ENCODE results near the gene DEPDC1B. TPM values are rescaled to one million over a fixed set of nuclear protein-coding genes. Genes with fewer than 3 reads are reported as not detected.

Gene DEPDC1B
- total and polyA plus RNA-seq, 2 experiments from 2014 or later, result 38.3 to 67.9 TPM

DNA sequence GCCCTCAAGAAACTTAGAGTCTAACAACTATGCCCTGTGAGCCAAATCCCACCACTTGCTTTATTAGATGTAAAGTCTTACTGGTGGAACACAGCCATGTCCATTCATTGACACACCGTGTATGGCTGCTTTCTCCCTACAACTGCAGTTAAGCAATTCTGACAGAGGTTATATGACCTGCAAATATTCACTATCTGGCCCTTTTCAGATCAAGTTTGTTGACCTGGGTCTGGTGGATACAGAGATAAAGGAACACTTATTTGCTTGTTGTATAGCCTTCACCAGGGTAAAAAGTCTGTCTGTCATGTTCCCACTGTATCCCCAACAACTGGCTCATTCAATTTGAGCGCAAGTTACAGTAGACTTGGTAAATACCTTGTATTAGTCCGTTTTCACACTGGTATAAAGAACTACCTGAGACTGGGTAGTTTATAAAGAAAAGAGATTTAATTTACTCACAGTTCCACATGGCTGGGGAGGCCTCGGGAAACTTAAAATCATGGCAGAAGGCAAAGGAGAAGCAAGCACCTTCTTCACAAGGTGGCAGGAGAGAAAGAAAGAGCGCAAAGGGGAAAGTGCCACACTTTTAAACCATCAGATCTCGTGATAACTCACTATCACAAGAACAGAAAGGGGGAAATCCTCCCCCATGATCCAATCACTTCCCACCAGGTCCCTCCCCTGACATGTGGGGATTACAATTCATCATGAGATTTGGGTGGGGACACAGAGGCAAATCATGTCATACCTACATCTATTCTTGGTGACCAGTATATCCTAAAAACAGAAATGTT, 27.9 kb downstream of the DEPDC1B start:
- H3K9me2 ChIP-seq (ENCODE audit: insufficient read depth), result no peaks in the 10 kb centered on the region
- H2AFZ ChIP-seq, result no peak overlapping the region
- ATAC-seq, result no peak
- H3K4me3 ChIP-seq, result no peak overlapping the region
- DNase-seq (ENCODE audit: low spot score), result no peak
- Mint-ChIP-seq H3K36me3 (ENCODE audit: low read depth) (no peaks in the 10 kb centered on the region), H3K4me1 (peaks cover 16% of the 10 kb centered on the region), H3K27ac (no peak overlapping the region), H3K9me3 (no peaks in the 10 kb centered on the region), H3K27me3 (ENCODE audit: insufficient read depth, low read depth, poor library complexity) (peaks cover 9% of the 10 kb centered on the region), H3K4me3 (no peak overlapping the region)
- no peak overlapping the region for H3K27ac ChIP-seq (ENCODE audit: low read depth)
- no peaks in the 10 kb centered on the region for H3F3A ChIP-seq (replicated peaks; ENCODE audit: low read depth)
- H3K36me3 ChIP-seq (ENCODE audit: insufficient read depth), result no peaks in the 10 kb centered on the region
- H3K4me1 ChIP-seq (ENCODE audit: insufficient read depth), result no peaks in the 10 kb centered on the region; the same call in 1 of the 2 replicates
- peaks cover 21% of the 10 kb centered on the region for H4K20me1 ChIP-seq (replicated peaks; ENCODE audit: insufficient read depth)
- H3K4me2 ChIP-seq, result no peak overlapping the region
- peaks cover 78% of the 10 kb centered on the region for H3K79me2 ChIP-seq (replicated peaks; ENCODE audit: insufficient read depth)
- TF ChIP-seq NANOG (IDR thresholded peaks at IDR 0.05; ENCODE audit: borderline replicate concordance) (no peak), ETS1 (IDR thresholded peaks at IDR 0.05) (no peak), EZH2phosphoT487 (IDR thresholded peaks at IDR 0.05; ENCODE audit: unreplicated experiment) (no peak), ZNF114 (CRISPR knock-in tag; IDR thresholded peaks at IDR 0.05) (no peak), REST (IDR thresholded peaks at IDR 0.05; ENCODE audit: unreplicated experiment) (no peak), ZNF331 (CRISPR knock-in tag; IDR thresholded peaks at IDR 0.05; ENCODE audit: low read depth) (no peak), STAT1 (IDR thresholded peaks at IDR 0.05; ENCODE audit: unreplicated experiment) (no peak), JUNB (IDR thresholded peaks at IDR 0.05; ENCODE audit: unreplicated experiment) (no peak), EZH2 (IDR thresholded peaks at IDR 0.05; ENCODE audit: low read depth, unreplicated experiment) (no peak), CREB1 (CRISPR knock-in tag; IDR thresholded peaks at IDR 0.05; ENCODE audit: low read depth) (no peak)
- TF ChIP-seq, protein P1, sequence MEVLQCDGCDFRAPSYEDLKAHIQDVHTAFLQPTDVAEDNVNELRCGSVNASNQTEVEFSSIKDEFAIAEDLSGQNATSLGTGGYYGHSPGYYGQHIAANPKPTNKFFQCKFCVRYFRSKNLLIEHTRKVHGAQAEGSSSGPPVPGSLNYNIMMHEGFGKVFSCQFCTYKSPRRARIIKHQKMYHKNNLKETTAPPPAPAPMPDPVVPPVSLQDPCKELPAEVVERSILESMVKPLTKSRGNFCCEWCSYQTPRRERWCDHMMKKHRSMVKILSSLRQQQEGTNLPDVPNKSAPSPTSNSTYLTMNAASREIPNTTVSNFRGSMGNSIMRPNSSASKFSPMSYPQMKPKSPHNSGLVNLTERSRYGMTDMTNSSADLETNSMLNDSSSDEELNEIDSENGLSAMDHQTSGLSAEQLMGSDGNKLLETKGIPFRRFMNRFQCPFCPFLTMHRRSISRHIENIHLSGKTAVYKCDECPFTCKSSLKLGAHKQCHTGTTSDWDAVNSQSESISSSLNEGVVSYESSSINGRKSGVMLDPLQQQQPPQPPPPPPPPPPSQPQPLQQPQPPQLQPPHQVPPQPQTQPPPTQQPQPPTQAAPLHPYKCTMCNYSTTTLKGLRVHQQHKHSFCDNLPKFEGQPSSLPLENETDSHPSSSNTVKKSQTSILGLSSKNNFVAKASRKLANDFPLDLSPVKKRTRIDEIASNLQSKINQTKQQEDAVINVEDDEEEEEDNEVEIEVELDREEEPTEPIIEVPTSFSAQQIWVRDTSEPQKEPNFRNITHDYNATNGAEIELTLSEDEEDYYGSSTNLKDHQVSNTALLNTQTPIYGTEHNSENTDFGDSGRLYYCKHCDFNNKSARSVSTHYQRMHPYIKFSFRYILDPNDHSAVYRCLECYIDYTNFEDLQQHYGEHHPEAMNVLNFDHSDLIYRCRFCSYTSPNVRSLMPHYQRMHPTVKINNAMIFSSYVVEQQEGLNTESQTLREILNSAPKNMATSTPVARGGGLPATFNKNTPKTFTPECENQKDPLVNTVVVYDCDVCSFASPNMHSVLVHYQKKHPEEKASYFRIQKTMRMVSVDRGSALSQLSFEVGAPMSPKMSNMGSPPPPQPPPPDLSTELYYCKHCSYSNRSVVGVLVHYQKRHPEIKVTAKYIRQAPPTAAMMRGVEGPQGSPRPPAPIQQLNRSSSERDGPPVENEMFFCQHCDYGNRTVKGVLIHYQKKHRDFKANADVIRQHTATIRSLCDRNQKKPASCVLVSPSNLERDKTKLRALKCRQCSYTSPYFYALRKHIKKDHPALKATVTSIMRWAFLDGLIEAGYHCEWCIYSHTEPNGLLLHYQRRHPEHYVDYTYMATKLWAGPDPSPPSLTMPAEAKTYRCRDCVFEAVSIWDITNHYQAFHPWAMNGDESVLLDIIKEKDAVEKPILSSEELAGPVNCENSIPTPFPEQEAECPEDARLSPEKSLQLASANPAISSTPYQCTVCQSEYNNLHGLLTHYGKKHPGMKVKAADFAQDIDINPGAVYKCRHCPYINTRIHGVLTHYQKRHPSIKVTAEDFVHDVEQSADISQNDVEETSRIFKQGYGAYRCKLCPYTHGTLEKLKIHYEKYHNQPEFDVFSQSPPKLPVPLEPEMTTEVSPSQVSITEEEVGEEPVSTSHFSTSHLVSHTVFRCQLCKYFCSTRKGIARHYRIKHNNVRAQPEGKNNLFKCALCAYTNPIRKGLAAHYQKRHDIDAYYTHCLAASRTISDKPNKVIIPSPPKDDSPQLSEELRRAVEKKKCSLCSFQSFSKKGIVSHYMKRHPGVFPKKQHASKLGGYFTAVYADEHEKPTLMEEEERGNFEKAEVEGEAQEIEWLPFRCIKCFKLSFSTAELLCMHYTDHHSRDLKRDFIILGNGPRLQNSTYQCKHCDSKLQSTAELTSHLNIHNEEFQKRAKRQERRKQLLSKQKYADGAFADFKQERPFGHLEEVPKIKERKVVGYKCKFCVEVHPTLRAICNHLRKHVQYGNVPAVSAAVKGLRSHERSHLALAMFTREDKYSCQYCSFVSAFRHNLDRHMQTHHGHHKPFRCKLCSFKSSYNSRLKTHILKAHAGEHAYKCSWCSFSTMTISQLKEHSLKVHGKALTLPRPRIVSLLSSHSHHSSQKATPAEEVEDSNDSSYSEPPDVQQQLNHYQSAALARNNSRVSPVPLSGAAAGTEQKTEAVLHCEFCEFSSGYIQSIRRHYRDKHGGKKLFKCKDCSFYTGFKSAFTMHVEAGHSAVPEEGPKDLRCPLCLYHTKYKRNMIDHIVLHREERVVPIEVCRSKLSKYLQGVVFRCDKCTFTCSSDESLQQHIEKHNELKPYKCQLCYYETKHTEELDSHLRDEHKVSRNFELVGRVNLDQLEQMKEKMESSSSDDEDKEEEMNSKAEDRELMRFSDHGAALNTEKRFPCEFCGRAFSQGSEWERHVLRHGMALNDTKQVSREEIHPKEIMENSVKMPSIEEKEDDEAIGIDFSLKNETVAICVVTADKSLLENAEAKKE (CRISPR knock-in tag; IDR thresholded peaks at IDR 0.05), result no peak
- H3K27me3 ChIP-seq (ENCODE audit: insufficient read depth), result no peaks in the 10 kb centered on the region

All from GM23338 (cell line).